A673 (cell line): ENCODE measurements around the gene TTLL7.

ENCODE experiments used
- CTCF ChIP-seq: fragments of 300-800, 200-600 bp; sonication (generic); conservative IDR thresholded peaks from 2 replicates; pipeline ENCODE4 v1.5.1; 2017; ENCODE audit warnings: low read depth, mild to moderate bottlenecking, antibody characterized with exemption, low read length, moderate library complexity, mixed read lengths
- EZH2 ChIP-seq: fragments of 200-600 bp; sonication (generic); IDR thresholded peaks from 2 replicates; pipeline ENCODE4 v1.6.1; 2017; ENCODE audit warnings: borderline replicate concordance, low read depth, mild to moderate bottlenecking, mixed read lengths, antibody characterized with exemption, low read length; ENCODE audit not compliant: poor library complexity, severe bottlenecking

GRCh38 chr1:84010136-84010535 lies 11.2 kb upstream of the TTLL7 start:
- TF ChIP-seq CTCF, result no peak
- TF ChIP-seq EZH2, result no peak
